Breast epithelium (tissue), 4 donors: ENCODE results near the gene NUMB. TPM values are rescaled to one million over a fixed set of nuclear protein-coding genes. Genes with fewer than 3 reads are reported as not detected.

Source experiments
- DNase-seq, 2 donors: peaks; one replicate each; pipeline ENCODE4 v3.0.0-alpha.2; 2019; ENCODE audit warnings: low spot score in 2 of 2
- H3K27ac ChIP-seq, 2 donors: fragments of 200-600 bp; sonication (generic) in 1 of 2; one replicate each; pipeline ENCODE4 v1.5.1; 2016 to 2019; ENCODE audit warnings: mild to moderate bottlenecking in 1 of 2
- H3K27me3 ChIP-seq, 2 donors: fragments of 200-600 bp; sonication (generic) in 1 of 2; one replicate each; pipeline versions ENCODE4 v1.5.1 to v1.6.0; 2017 to 2019; ENCODE audit warnings: control low read depth in 1 of 2, mild to moderate bottlenecking in 1 of 2
- H3K36me3 ChIP-seq: fragments of 200-600 bp; one replicate; pipeline ENCODE4 v1.5.1; 2019
- H3K4me1 ChIP-seq, 2 donors: fragments of 200-600 bp; sonication (generic); one replicate each; pipeline ENCODE4 v1.5.1; 2016 to 2019; ENCODE audit warnings: control low read depth in 1 of 2
- H3K4me3 ChIP-seq, 3 donors: fragments of 200-600 bp; sonication (generic); 1 replicate in 2 of 3; 2 replicates in 1 of 3; pipeline ENCODE4 v1.5.1; 2016 to 2019; ENCODE audit warnings: mild to moderate bottlenecking in 3 of 3, moderate library complexity in 2 of 3
- H3K9me3 ChIP-seq, 2 donors: fragments of 200-600 bp; sonication (generic) in 1 of 2; one replicate each; pipeline ENCODE4 v1.5.1; 2016 to 2019; ENCODE audit warnings: control low read depth in 1 of 2
- POLR2A ChIP-seq: fragments of 450-650 bp; IDR thresholded peaks from one replicate; pipeline ENCODE4 v1.6.1; 2016; ENCODE audit warnings: antibody characterized with exemption, mild to moderate bottlenecking, moderate library complexity
- POLR2AphosphoS5 ChIP-seq, 3 donors: sonication (generic); formaldehyde crosslinking; IDR thresholded peaks; one replicate each; pipeline ENCODE4 v1.6.1; 2017; ENCODE audit warnings: antibody characterized with exemption in 3 of 3
- intact Hi-C: fragments of 100-400 bp; cut with DNase I; formaldehyde crosslinking; loops from one replicate; pipeline ENCODE4 v1.15.1; 2023; ENCODE audit warnings: low total_unique reads
- total RNA-seq, 3 donors: library from RNA; depleted of rRNA; stranded (reverse); fragments of >200 nt; gene quantifications; one replicate each; pipeline ENCODE4 v1.1.0, GENCODE V29; 2016
- TF ChIP-seq, protein P1 (sequence below), 3 donors: fragments of 450-650 bp; IDR thresholded peaks; one replicate each; pipeline ENCODE4 v1.5.1; 2016 to 2017; ENCODE audit warnings: antibody characterized with exemption in 3 of 3, mild to moderate bottlenecking in 3 of 3, moderate library complexity in 3 of 3

Gene NUMB
- total RNA-seq, 3 donors from 2014 or later, result 49.6 to 84.0 (median 61.6) TPM

DNA sequence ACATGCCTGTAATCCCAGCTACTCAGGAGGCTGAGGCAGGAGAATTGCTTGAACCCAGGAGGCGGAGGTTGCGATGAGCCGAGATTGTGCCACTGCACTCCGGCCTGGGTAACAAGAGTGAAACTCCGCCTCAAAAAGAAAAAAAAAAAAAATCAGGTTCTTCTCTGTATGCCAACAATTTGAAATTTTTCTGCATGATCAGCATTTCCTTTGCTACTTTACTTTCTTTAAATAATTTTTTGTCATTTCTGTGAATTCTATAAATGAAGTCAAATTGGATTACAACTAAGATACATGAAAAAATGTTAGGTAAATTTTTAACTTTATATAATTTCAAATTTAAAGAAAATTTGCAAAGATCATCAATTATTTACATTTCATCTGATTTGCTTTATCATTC is 87.8 kb downstream of the NUMB start:
- H3K4me3 ChIP-seq, result no peak overlapping the region
- no peaks in the 10 kb centered on the region for H3K4me1 ChIP-seq
- H3K9me3 ChIP-seq, result no peaks in the 10 kb centered on the region
- H3K27ac ChIP-seq, result no peak overlapping the region
- H3K36me3 ChIP-seq, result no peaks in the 10 kb centered on the region
- intact Hi-C loops, result no loop called here
- no peak for DNase-seq
- TF ChIP-seq POLR2AphosphoS5 (IDR thresholded peaks at IDR 0.05), result no peak
- no peak for TF ChIP-seq POLR2A
- TF ChIP-seq, protein P1, sequence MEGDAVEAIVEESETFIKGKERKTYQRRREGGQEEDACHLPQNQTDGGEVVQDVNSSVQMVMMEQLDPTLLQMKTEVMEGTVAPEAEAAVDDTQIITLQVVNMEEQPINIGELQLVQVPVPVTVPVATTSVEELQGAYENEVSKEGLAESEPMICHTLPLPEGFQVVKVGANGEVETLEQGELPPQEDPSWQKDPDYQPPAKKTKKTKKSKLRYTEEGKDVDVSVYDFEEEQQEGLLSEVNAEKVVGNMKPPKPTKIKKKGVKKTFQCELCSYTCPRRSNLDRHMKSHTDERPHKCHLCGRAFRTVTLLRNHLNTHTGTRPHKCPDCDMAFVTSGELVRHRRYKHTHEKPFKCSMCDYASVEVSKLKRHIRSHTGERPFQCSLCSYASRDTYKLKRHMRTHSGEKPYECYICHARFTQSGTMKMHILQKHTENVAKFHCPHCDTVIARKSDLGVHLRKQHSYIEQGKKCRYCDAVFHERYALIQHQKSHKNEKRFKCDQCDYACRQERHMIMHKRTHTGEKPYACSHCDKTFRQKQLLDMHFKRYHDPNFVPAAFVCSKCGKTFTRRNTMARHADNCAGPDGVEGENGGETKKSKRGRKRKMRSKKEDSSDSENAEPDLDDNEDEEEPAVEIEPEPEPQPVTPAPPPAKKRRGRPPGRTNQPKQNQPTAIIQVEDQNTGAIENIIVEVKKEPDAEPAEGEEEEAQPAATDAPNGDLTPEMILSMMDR (IDR thresholded peaks at IDR 0.05), result no peak
- H3K27me3 ChIP-seq, result no peaks in the 10 kb centered on the region

GRCh38 chr14:73369428-73369827 is 88.9 kb downstream of the NUMB start:
- no peak for DNase-seq
- TF ChIP-seq, protein P1 (IDR thresholded peaks at IDR 0.05), result no peak
- intact Hi-C loops, result no loop called here
- no peaks in the 10 kb centered on the region for H3K36me3 ChIP-seq
- no peak overlapping the region for H3K27ac ChIP-seq
- H3K9me3 ChIP-seq, result no peaks in the 10 kb centered on the region
- H3K27me3 ChIP-seq, result no peaks in the 10 kb centered on the region
- H3K4me3 ChIP-seq, result no peak overlapping the region
- no peaks in the 10 kb centered on the region for H3K4me1 ChIP-seq

DNA sequence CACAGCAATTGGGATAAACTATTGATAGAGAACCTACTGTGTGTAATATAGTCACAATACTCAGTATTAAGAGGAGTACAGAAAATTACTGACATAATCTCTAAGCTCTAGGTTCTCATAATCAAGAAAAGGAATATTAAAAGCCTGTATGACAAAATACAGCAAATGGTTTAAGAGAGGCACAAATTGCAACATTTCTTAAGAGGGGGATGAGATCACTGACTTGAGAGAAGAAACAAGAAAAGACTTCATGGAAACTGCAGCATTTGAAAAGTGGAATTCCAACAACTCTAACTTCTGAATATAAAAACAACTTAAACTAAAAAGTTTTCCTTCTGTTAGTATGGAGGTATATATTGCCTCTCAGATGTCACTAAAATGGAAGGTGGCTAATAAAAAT is 89.7 kb downstream of the NUMB start:
- Histone ChIP-seq H3K4me3 (no peak overlapping the region), H3K36me3 (no peaks in the 10 kb centered on the region), H3K27me3 (no peaks in the 10 kb centered on the region), H3K27ac (no peak overlapping the region), H3K9me3 (no peaks in the 10 kb centered on the region), H3K4me1 (no peaks in the 10 kb centered on the region)
- no peak for DNase-seq
- intact Hi-C loops, result no loop called here
- TF ChIP-seq POLR2AphosphoS5 (IDR thresholded peaks at IDR 0.05) (no peak), POLR2A (no peak)
- TF ChIP-seq, protein P1 (IDR thresholded peaks at IDR 0.05), result no peak

GRCh38 chr14:73365727-73366126 is 92.6 kb downstream of the NUMB start:
- Histone ChIP-seq H3K27me3 (no peaks in the 10 kb centered on the region), H3K27ac (no peak overlapping the region), H3K36me3 (no peaks in the 10 kb centered on the region), H3K4me3 (no peak overlapping the region), H3K9me3 (no peaks in the 10 kb centered on the region), H3K4me1 (no peaks in the 10 kb centered on the region)
- DNase-seq, result no peak
- intact Hi-C loops, result no loop called here
- TF ChIP-seq, protein P1 (IDR thresholded peaks at IDR 0.05), result no peak
- no peak for TF ChIP-seq POLR2A
- no peak for TF ChIP-seq POLR2AphosphoS5 (IDR thresholded peaks at IDR 0.05)

GRCh38 chr14:73364559-73364958 is 93.8 kb downstream of the NUMB start:
- Histone ChIP-seq H3K27me3 (no peaks in the 10 kb centered on the region), H3K9me3 (no peaks in the 10 kb centered on the region), H3K36me3 (no peaks in the 10 kb centered on the region), H3K4me1 (no peaks in the 10 kb centered on the region), H3K27ac (no peak overlapping the region), H3K4me3 (no peak overlapping the region)
- intact Hi-C loops, result no loop called here
- DNase-seq, result no peak
- TF ChIP-seq, protein P1 (IDR thresholded peaks at IDR 0.05), result no peak
- TF ChIP-seq POLR2AphosphoS5 (IDR thresholded peaks at IDR 0.05) (no peak), POLR2A (no peak)
